Measurements from ENCODE around the gene ZNF562.
"Not testable (repeated sequence)": the region's sequence is repeated elsewhere in the genome, so short reads cannot be mapped to it uniquely, and the experiment has no call there.

ZNF562 gene

GRCh38 chr19:9672893-9673292 is 2.0 kb downstream of the ZNF562 start:
- DNase-seq: no peak
- Histone ChIP-seq H3K27ac (no peak overlapping the region), H3K36me3 (replicated peaks) (peaks cover 3% of the 10 kb centered on the region), H3K4me3 (ENCODE audit: low read depth, low read length) (no peak overlapping the region), H3K27me3 (replicated peaks) (no peaks in the 10 kb centered on the region)
- in situ Hi-C loops (cut with HindIII; ENCODE audit: low pct_ligation_motif_present, low sequenced_read_pairs): no loop called here
- no peak for TF ChIP-seq CTCF (IDR thresholded peaks at IDR 0.05; ENCODE audit: low read depth, low read length, missing control alignments)

DNA sequence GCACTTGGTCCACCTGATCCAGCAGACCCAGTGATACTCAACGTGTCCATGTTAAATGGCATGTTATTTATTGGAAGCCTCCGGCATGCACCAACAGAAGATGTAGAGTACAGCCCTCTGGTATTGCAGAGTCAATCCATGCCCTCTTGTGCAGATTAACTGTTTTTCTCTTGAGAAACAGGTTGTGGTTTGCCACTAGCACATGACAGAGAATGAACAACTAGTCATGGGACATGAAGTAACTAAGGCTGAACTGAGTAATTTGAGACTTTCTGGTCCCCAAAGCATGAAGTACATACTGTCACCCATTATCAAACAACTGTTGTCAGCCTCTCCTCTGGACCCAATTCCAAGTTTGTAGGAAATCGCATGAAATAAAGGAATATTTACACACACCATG is 3.2 kb downstream of the ZNF562 start:
- H3K36me3 ChIP-seq (replicated peaks): peaks cover 3% of the 10 kb centered on the region
- no peak for TF ChIP-seq CTCF (IDR thresholded peaks at IDR 0.05; ENCODE audit: low read depth, low read length, missing control alignments)
- H3K27ac ChIP-seq: no peak overlapping the region
- H3K4me3 ChIP-seq (ENCODE audit: low read depth, low read length): no peak overlapping the region
- in situ Hi-C loops (cut with HindIII; ENCODE audit: low pct_ligation_motif_present, low sequenced_read_pairs): no loop called here
- DNase-seq: no peak
- no peaks in the 10 kb centered on the region for H3K27me3 ChIP-seq (replicated peaks)

GRCh38 chr19:9668544-9668943 is 6.4 kb downstream of the ZNF562 start:
- H3K27me3 ChIP-seq (replicated peaks): no peaks in the 10 kb centered on the region
- no peak for DNase-seq
- no peak overlapping the region for H3K27ac ChIP-seq
- no peak for TF ChIP-seq CTCF (IDR thresholded peaks at IDR 0.05; ENCODE audit: low read depth, low read length, missing control alignments)
- peaks cover 3% of the 10 kb centered on the region for H3K36me3 ChIP-seq (replicated peaks)
- H3K4me3 ChIP-seq (ENCODE audit: low read depth, low read length): no peak overlapping the region
- in situ Hi-C loops (cut with HindIII; ENCODE audit: low pct_ligation_motif_present, low sequenced_read_pairs): no loop called here

GRCh38 chr19:9667898-9668297 is 7.0 kb downstream of the ZNF562 start:
- in situ Hi-C loops (cut with HindIII; ENCODE audit: low pct_ligation_motif_present, low sequenced_read_pairs): no loop called here
- DNase-seq: no peak
- H3K36me3 ChIP-seq (replicated peaks): peaks cover 3% of the 10 kb centered on the region

DNA sequence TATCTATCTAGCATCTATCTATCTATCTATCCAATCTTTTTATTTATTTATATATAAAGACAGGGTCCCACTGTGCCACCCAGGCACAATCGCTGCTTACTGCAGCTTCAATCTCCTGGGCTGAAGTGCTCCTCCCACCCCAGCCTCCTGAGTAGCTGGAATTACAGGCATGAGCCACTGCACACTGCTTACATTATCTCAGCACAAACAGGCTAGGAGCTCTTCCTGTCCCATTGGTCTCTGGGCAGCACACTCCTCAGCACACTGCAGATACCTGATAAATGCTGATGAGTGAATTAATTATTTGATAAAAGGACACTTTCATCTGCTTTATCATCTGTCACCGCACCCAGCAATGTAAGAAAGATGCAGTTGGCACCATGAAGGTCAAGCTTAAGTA is 16.1 kb downstream of the ZNF562 start:
- no peak for TF ChIP-seq CTCF (IDR thresholded peaks at IDR 0.05; ENCODE audit: low read depth, low read length, missing control alignments)
- Histone ChIP-seq H3K36me3 (replicated peaks) (peaks cover 40% of the 10 kb centered on the region), H3K4me3 (ENCODE audit: low read depth, low read length) (no peak overlapping the region), H3K27ac (no peak overlapping the region), H3K27me3 (replicated peaks) (no peaks in the 10 kb centered on the region)
- DNase-seq: no peak
- in situ Hi-C loops (cut with HindIII; ENCODE audit: low pct_ligation_motif_present, low sequenced_read_pairs): no loop called here

More at GRCh38 chr19:9667898-9668297, 7.0 kb downstream of the ZNF562 start:
- H3K4me3 ChIP-seq (ENCODE audit: low read depth, low read length): no peak overlapping the region
- TF ChIP-seq CTCF (IDR thresholded peaks at IDR 0.05; ENCODE audit: low read depth, low read length, missing control alignments): no peak
- no peak overlapping the region for H3K27ac ChIP-seq
- no peaks in the 10 kb centered on the region for H3K27me3 ChIP-seq (replicated peaks)

DNA sequence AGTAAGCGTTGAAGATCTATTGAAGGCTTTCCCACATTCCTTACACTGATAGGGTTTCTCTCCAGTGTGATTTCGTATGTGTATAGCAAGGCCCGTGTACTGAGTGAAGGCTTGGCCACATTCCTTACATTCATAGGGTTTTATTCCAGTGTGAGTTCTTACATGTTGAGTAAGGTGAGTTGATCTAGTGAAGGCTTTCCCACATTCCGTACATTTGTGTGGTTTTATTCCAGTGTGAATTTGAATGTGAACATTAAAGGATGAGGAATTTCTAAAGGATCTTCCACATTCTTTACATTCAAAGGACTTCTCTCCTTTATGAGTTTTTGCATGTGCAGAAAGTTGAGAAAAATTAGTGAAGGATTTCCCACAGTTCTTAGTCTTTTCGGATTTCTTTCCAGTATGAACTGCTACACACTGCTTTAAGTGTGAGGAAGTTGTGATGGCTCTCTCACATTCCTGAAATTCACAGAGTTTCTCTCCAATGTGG is 21.8 kb downstream of the ZNF562 start:
- H3K27me3 ChIP-seq (replicated peaks); DNase-seq; in situ Hi-C loops (cut with HindIII; ENCODE audit: low pct_ligation_motif_present, low sequenced_read_pairs); H3K27ac ChIP-seq; H3K4me3 ChIP-seq (ENCODE audit: low read depth, low read length): not testable (repeated sequence)
- peaks cover 60% of the 10 kb centered on the region for H3K36me3 ChIP-seq (replicated peaks)

- H3K27ac ChIP-seq; H3K27me3 ChIP-seq (replicated peaks); DNase-seq; H3K4me3 ChIP-seq (ENCODE audit: low read depth, low read length); in situ Hi-C loops (cut with HindIII; ENCODE audit: low pct_ligation_motif_present, low sequenced_read_pairs): not testable (repeated sequence)
- peaks cover 54% of the 10 kb centered on the region for H3K36me3 ChIP-seq (replicated peaks)
Observed at GRCh38 chr19:9651464-9651863, 23.4 kb downstream of the ZNF562 start.
